Stimulated activated effector memory CD8-positive, alpha-beta T cell treated with anti-CD3 and anti-CD28 coated beads, Interleukin-12 subunit alpha, Interleukin-12 subunit beta, amount 100 ng/mL, for 72 hours (primary cell): ENCODE measurements around the gene MRPL58.
"Not testable (repeated sequence)": the region's sequence is repeated elsewhere in the genome, so short reads cannot be mapped to it uniquely, and the experiment has no call there.

Experiments
- ATAC-seq: fragments of 150-1000 bp; cut with Tn5 transposase; 2 replicates; pipeline ENCODE4 v1.10.0; 2021
- DNase-seq, 2 donors: peaks; one replicate each; pipeline ENCODE4 v3.0.0; 2021 to 2022; ENCODE audit warnings: low spot score in 2 of 2
- H3K27ac Mint-ChIP-seq: one replicate; pipeline ENCODE4 v1.8.0; 2022; ENCODE audit warnings: mild to moderate bottlenecking, mixed read lengths
- H3K36me3 Mint-ChIP-seq: one replicate; pipeline ENCODE4 v1.8.0; 2022; ENCODE audit warnings: mild to moderate bottlenecking, mixed read lengths
- H3K4me1 Mint-ChIP-seq: one replicate; pipeline ENCODE4 v1.8.0; 2022; ENCODE audit warnings: mixed read lengths
- H3K4me3 Mint-ChIP-seq: one replicate; pipeline ENCODE4 v1.8.0; 2022; ENCODE audit warnings: mild to moderate bottlenecking, mixed read lengths
- H3K9me3 Mint-ChIP-seq: one replicate; pipeline ENCODE4 v1.8.0; 2022; ENCODE audit warnings: mixed read lengths

MRPL58 gene

GRCh38 chr17:75043789-75044188 lies 31.3 kb downstream of the MRPL58 start:
- H3K27ac Mint-ChIP-seq, DNase-seq, H3K9me3 Mint-ChIP-seq, ATAC-seq, H3K4me3 Mint-ChIP-seq: not testable (repeated sequence)
- H3K4me1 Mint-ChIP-seq, result peaks cover 28% of the 10 kb centered on the region
- peaks cover 44% of the 10 kb centered on the region for H3K36me3 Mint-ChIP-seq

- DNase-seq (no peak), ATAC-seq (no peak)
- H3K4me3 Mint-ChIP-seq, result peak overlapping the region; percentile 36
- H3K4me1 Mint-ChIP-seq, result peaks cover 30% of the 10 kb centered on the region
- no peak overlapping the region for H3K27ac Mint-ChIP-seq
- H3K9me3 Mint-ChIP-seq, result no peaks in the 10 kb centered on the region
- H3K36me3 Mint-ChIP-seq, result peaks cover 35% of the 10 kb centered on the region
These were observed 32.2 kb downstream of the MRPL58 start for GRCh38 chr17:75044716-75045115.

- not testable (repeated sequence) for DNase-seq, ATAC-seq, H3K9me3 Mint-ChIP-seq
- peak overlapping the region; percentile 95 for H3K4me3 Mint-ChIP-seq
- H3K4me1 Mint-ChIP-seq, result peaks cover 30% of the 10 kb centered on the region
- peaks cover 35% of the 10 kb centered on the region for H3K36me3 Mint-ChIP-seq
- peak overlapping the region; percentile 95 for H3K27ac Mint-ChIP-seq
These were observed 33.5 kb downstream of the MRPL58 start for GRCh38 chr17:75045946-75046406.

- peak within 1 kb of the TSS; percentile 95 for H3K27ac Mint-ChIP-seq
- ATAC-seq (peak; percentile 96), DNase-seq (peak; percentile 83 to 96)
- H3K9me3 Mint-ChIP-seq, result no peaks in the 10 kb centered on the region
- H3K4me3 Mint-ChIP-seq, result peak within 1 kb of the TSS; percentile 95
- peaks cover 32% of the 10 kb centered on the region for H3K4me1 Mint-ChIP-seq
- H3K36me3 Mint-ChIP-seq, result peaks cover 35% of the 10 kb centered on the region
These were observed 34.2 kb downstream of the MRPL58 start, which contains the start of the genes ATP5PD and KCTD2 for GRCh38 chr17:75046407-75047289. ATP5PD (minus strand) TSS chr17:75046969; CDS start chr17:75042650, 4,319 bp downstream. KCTD2 (plus strand) TSS chr17:75047225; CDS start chr17:75047251, 26 bp downstream.

GRCh38 chr17:75047398-75048098 lies 35.1 kb downstream of the MRPL58 start:
- Mint-ChIP-seq H3K9me3 (no peaks in the 10 kb centered on the region), H3K4me3 (peak overlapping the region; percentile 95), H3K27ac (peak overlapping the region; percentile 92), H3K36me3 (peaks cover 36% of the 10 kb centered on the region), H3K4me1 (peaks cover 38% of the 10 kb centered on the region)
- ATAC-seq (peak; percentile 9), DNase-seq (peak; percentile 16 to 72)

GRCh38 chr17:75048249-75048878 lies 35.9 kb downstream of the MRPL58 start:
- Mint-ChIP-seq H3K27ac (peak overlapping the region; percentile 92), H3K4me3 (peak overlapping the region; percentile 95), H3K9me3 (no peaks in the 10 kb centered on the region), H3K36me3 (peaks cover 44% of the 10 kb centered on the region), H3K4me1 (peaks cover 38% of the 10 kb centered on the region)
- no peak for DNase-seq
- ATAC-seq, result no peak

GRCh38 chr17:75049057-75049456 lies 36.6 kb downstream of the MRPL58 start:
- no peaks in the 10 kb centered on the region for H3K9me3 Mint-ChIP-seq
- no peak overlapping the region for H3K4me3 Mint-ChIP-seq
- no peak for ATAC-seq
- DNase-seq, result no peak
- H3K36me3 Mint-ChIP-seq, result peaks cover 51% of the 10 kb centered on the region
- H3K27ac Mint-ChIP-seq, result peak overlapping the region; percentile 92
- peaks cover 38% of the 10 kb centered on the region for H3K4me1 Mint-ChIP-seq

GRCh38 chr17:75049706-75050105 lies 37.2 kb downstream of the MRPL58 start:
- no peak overlapping the region for H3K27ac Mint-ChIP-seq
- peaks cover 37% of the 10 kb centered on the region for H3K4me1 Mint-ChIP-seq
- peaks cover 57% of the 10 kb centered on the region for H3K36me3 Mint-ChIP-seq
- no peak for DNase-seq
- no peak for ATAC-seq
- no peaks in the 10 kb centered on the region for H3K9me3 Mint-ChIP-seq
- H3K4me3 Mint-ChIP-seq, result no peak overlapping the region

GRCh38 chr17:75051941-75052340 lies 39.5 kb downstream of the MRPL58 start:
- no peaks in the 10 kb centered on the region for H3K9me3 Mint-ChIP-seq
- no peak overlapping the region for H3K4me3 Mint-ChIP-seq
- DNase-seq (no peak), ATAC-seq (no peak)
- H3K27ac Mint-ChIP-seq, result no peak overlapping the region
- peaks cover 23% of the 10 kb centered on the region for H3K4me1 Mint-ChIP-seq
- peaks cover 80% of the 10 kb centered on the region for H3K36me3 Mint-ChIP-seq

- Mint-ChIP-seq H3K9me3 (no peaks in the 10 kb centered on the region), H3K36me3 (peaks cover 94% of the 10 kb centered on the region), H3K4me3 (no peak overlapping the region), H3K4me1 (peaks cover 4% of the 10 kb centered on the region), H3K27ac (peak overlapping the region; percentile 61)
- DNase-seq (no peak), ATAC-seq (no peak)
These were observed 47.2 kb downstream of the MRPL58 start for GRCh38 chr17:75059369-75060345.

GRCh38 chr17:75060434-75061054 lies 48.1 kb downstream of the MRPL58 start:
- no peak for DNase-seq
- H3K4me1 Mint-ChIP-seq, result peaks cover 12% of the 10 kb centered on the region
- H3K27ac Mint-ChIP-seq, result no peak overlapping the region
- H3K36me3 Mint-ChIP-seq, result peaks cover 87% of the 10 kb centered on the region
- no peaks in the 10 kb centered on the region for H3K9me3 Mint-ChIP-seq
- H3K4me3 Mint-ChIP-seq, result no peak overlapping the region
- ATAC-seq, result no peak

- H3K4me3 Mint-ChIP-seq, result no peak overlapping the region
- ATAC-seq, result no peak
- no peak for DNase-seq
- H3K36me3 Mint-ChIP-seq, result peaks cover 87% of the 10 kb centered on the region
- no peaks in the 10 kb centered on the region for H3K9me3 Mint-ChIP-seq
- H3K27ac Mint-ChIP-seq, result no peak overlapping the region
- H3K4me1 Mint-ChIP-seq, result peaks cover 17% of the 10 kb centered on the region
These were observed 48.6 kb downstream of the MRPL58 start for GRCh38 chr17:75061055-75061438.

GRCh38 chr17:75061618-75062017 lies 49.1 kb downstream of the MRPL58 start:
- H3K4me3 Mint-ChIP-seq, result no peak overlapping the region

GRCh38 chr17:75063201-75063600 lies 50.7 kb downstream of the MRPL58 start:
- Mint-ChIP-seq H3K9me3 (no peaks in the 10 kb centered on the region), H3K4me1 (peaks cover 32% of the 10 kb centered on the region), H3K36me3 (peaks cover 67% of the 10 kb centered on the region), H3K4me3 (no peak overlapping the region), H3K27ac (peak overlapping the region; percentile 45)
- DNase-seq (no peak), ATAC-seq (no peak)

More at GRCh38 chr17:75061618-75062017, 49.1 kb downstream of the MRPL58 start:
- no peak overlapping the region for H3K27ac Mint-ChIP-seq
- H3K4me1 Mint-ChIP-seq, result peaks cover 23% of the 10 kb centered on the region
- peaks cover 83% of the 10 kb centered on the region for H3K36me3 Mint-ChIP-seq
- no peak for DNase-seq
- ATAC-seq, result no peak
- H3K9me3 Mint-ChIP-seq, result no peaks in the 10 kb centered on the region
